ENCODE results near the gene SLCO3A1. TPM values are rescaled to one million over a fixed set of nuclear protein-coding genes. Genes with fewer than 3 reads are reported as not detected.
"Not testable (repeated sequence)": the region's sequence is repeated elsewhere in the genome, so short reads cannot be mapped to it uniquely, and the experiment has no call there.

SLCO3A1 gene
- total RNA-seq, 1 experiment from 2014 or later: 1.4 TPM

DNA sequence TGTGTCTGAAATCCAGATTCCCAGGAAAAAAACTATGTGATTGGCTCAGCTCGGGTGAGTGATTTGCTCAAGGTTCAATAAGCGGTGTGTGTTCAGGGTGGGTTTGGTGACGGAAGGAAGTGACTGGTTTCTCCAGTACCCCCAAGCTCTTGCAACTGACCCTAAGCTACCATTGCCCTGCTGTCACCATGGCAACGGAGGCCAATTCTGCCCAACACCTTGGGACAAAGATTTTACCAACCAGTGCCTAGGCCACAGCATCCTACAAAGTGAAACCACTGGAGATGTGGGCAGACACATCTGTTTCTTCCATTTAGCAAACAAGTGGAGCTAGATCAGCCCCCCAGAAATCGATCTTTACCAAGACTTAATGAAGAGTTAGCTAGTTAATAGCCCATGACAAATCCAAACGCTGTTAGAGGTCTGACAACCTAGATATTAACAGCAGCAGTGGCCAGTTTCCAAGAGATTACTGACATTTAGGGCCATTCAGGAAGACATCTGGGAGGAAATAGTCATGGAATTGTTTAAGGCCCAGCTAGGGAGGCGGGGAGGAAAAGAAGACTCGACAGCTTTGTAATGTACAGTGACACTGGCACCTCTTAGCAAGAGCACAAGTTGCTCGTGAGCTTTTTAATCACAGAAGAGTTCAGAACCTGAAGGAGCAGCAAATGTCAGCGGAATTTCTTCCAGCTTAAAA lies 195.9 kb downstream of the SLCO3A1 start:
- Histone ChIP-seq H3K36me3 (replicated peaks; ENCODE audit: control insufficient read depth, insufficient read depth, low read length) (no peaks in the 10 kb centered on the region), H3K27me3 (ENCODE audit: control insufficient read depth, insufficient read depth, low read length) (no peaks in the 10 kb centered on the region), H3K4me3 (ENCODE audit: insufficient read depth, low read depth, low read length) (no peak overlapping the region)
- DNase-seq: no peak

DNA sequence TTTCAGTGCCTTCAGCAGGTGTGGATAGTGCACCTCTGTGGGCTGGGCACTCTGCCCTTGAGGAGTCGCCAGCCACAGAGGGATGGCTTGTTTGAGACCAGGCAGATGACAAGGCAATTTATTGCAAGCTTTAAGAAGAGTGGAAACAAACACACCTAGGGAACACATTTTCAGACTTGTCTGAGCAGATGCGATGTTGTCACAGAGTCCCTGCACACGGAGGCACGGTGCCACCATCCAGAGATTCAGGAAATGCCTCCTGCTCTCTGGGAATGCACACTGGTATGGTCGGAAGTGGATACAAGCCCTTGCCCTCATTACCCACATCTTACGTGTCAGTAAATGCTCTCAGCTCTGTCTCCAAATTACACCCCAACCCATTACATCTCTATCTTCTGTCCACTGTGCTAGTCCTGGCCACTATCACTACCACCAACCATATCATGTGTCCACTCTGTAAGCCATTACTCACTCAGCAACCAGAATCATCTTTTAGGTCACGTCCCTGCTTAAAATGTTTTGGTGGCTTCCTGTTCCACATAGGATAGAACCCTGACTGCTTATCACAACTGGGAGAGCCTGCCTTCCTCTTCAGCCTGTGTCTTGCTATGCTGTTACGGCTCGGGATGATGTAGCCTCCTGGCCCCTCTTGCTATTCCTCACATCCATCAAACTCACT lies 196.9 kb downstream of the SLCO3A1 start:
- Histone ChIP-seq H3K36me3 (replicated peaks; ENCODE audit: control insufficient read depth, insufficient read depth, low read length) (no peaks in the 10 kb centered on the region), H3K27me3 (ENCODE audit: control insufficient read depth, insufficient read depth, low read length) (no peaks in the 10 kb centered on the region), H3K4me3 (ENCODE audit: insufficient read depth, low read depth, low read length) (no peak overlapping the region)
- no peak for DNase-seq

DNA sequence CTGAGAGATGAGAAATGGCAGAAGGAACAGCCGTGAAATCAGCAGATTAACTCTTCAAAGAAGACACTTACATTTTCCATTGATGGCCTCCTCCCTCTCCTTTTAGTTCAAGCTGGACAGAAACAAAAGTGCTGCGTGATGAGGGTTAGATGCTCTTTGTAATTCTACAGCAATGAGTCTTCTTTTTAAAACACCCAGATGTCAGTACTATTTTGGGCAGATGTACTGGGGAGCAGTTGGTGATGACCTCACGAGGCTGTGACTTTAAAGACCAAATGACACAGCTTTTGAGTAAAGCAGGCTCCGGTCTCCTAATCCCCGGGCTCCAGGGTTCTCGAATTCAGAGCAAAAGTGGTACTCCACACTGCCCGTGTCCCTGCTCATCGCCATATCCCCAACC lies 198.2 kb downstream of the SLCO3A1 start:
- Histone ChIP-seq H3K27me3 (ENCODE audit: control insufficient read depth, insufficient read depth, low read length) (no peaks in the 10 kb centered on the region), H3K4me3 (ENCODE audit: insufficient read depth, low read depth, low read length) (no peak overlapping the region), H3K36me3 (replicated peaks; ENCODE audit: control insufficient read depth, insufficient read depth, low read length) (no peaks in the 10 kb centered on the region)
- DNase-seq: no peak

DNA sequence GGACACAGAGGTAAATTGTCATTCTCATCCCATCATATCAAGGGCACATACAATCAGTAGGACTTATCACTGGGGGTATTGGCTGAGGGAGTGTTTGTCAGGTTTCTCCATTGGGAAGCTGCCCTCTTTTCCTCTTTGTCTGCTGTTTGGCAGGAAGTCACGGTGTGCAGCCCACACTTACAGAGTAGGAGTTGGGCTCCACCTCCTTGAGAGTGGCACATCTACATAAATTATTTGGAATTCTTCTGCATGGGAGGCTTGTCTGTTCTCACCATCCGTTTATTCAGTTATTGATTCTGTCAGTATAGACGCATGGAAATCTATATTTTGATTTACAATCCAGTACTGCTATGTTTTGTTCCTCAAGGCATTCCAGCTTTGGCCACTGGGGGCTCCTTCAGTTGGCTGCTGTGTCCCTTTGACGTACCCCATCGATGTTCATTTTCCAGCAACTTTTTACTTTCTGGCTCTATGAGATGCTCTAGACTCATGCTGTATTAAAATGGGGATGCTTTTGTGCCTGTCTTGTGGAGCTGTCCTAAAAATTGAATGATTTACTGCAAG lies 200.3 kb downstream of the SLCO3A1 start:
- Histone ChIP-seq H3K4me3 (ENCODE audit: insufficient read depth, low read depth, low read length) (no peak overlapping the region), H3K27me3 (ENCODE audit: control insufficient read depth, insufficient read depth, low read length) (no peaks in the 10 kb centered on the region), H3K36me3 (replicated peaks; ENCODE audit: control insufficient read depth, insufficient read depth, low read length) (no peaks in the 10 kb centered on the region)
- DNase-seq: no peak

DNA sequence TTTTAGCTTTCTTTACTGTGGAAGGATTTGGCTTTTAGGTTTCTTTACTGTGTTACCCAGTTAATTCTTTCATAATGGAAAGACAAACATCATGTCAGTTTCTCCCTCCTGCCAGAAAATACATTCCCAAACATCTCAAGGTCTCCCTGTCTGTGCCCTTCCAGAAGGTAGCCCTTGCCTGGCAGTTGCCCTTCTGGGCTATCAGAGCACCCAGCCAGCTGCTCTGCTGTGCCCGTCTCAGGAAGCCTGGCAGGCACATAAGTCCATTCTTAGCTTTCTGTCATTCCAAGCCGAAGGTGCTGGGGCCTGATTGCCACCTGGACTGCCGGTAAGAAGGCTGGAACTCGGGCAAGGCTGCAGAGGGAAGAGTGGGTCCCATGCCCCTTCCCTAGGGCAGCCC lies 203.4 kb downstream of the SLCO3A1 start:
- no peaks in the 10 kb centered on the region for H3K36me3 ChIP-seq (replicated peaks; ENCODE audit: control insufficient read depth, insufficient read depth, low read length)
- H3K4me3 ChIP-seq (ENCODE audit: insufficient read depth, low read depth, low read length): no peak overlapping the region
- no peaks in the 10 kb centered on the region for H3K27me3 ChIP-seq (ENCODE audit: control insufficient read depth, insufficient read depth, low read length)
- DNase-seq: no peak

DNA sequence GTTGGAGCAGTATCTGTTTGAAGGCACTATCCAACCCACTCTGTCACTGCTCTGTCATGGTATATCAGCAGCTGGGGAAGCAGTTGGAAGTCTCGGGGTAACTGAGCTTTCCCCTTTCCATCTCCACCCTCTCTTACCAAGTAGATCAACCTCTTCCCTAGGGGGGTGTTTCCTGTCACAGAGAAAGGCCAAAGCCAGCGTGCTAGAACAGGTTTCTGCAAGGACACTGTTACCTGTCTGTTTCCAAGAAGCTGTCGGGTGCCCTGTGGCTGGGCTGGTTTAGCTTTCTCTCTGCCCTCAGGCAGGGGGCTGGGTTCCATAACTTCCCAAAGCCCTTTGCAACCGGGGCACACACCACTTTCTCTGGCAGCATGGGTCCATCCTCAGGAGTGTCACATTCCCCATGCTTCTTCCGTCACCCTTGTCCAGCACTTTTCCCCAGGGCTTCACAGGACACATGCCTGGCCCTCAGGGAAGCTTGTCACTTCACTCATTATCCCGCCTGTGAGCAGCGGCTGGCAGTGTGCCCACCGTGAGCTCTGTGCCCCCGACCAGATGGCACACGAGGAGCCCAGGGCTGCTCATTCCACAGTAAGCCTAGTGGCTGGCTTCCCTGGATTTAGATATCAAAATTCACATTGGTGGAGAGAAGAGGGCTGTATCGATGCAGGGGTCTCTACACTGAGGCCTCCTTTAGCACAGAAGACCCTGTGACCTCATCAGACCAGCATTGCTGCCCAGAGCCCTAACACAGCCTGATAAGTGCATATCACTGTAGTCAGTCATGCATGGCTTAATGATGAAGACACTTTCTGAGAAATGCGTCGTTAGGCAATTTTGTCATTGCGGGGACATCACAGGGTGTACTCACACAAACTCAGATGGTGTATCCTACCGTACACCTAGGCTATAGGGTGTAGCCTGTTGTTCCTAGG lies 205.8 kb downstream of the SLCO3A1 start:
- DNase-seq: no peak
- H3K27me3 ChIP-seq (ENCODE audit: control insufficient read depth, insufficient read depth, low read length): no peaks in the 10 kb centered on the region
- H3K4me3 ChIP-seq (ENCODE audit: insufficient read depth, low read depth, low read length): no peak overlapping the region
- no peaks in the 10 kb centered on the region for H3K36me3 ChIP-seq (replicated peaks; ENCODE audit: control insufficient read depth, insufficient read depth, low read length)

DNA sequence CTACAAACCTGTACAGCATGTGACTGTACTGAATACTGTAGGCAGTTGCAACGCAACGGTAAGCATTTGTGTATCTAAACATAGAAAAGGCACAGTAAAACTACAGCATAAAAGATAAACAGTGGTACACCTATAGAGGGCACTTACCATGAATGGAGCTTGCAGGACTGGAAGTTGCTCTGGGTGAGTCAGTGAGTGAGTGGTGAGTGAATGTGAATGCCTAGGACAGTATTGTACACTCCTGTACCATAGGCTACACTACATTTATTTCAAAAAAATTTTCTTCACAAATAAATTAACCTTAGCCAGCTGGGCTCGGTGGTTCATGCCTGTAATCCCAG lies 206.4 kb downstream of the SLCO3A1 start:
- H3K4me3 ChIP-seq (ENCODE audit: insufficient read depth, low read depth, low read length); H3K36me3 ChIP-seq (replicated peaks; ENCODE audit: control insufficient read depth, insufficient read depth, low read length); DNase-seq; H3K27me3 ChIP-seq (ENCODE audit: control insufficient read depth, insufficient read depth, low read length): not testable (repeated sequence)

DNA sequence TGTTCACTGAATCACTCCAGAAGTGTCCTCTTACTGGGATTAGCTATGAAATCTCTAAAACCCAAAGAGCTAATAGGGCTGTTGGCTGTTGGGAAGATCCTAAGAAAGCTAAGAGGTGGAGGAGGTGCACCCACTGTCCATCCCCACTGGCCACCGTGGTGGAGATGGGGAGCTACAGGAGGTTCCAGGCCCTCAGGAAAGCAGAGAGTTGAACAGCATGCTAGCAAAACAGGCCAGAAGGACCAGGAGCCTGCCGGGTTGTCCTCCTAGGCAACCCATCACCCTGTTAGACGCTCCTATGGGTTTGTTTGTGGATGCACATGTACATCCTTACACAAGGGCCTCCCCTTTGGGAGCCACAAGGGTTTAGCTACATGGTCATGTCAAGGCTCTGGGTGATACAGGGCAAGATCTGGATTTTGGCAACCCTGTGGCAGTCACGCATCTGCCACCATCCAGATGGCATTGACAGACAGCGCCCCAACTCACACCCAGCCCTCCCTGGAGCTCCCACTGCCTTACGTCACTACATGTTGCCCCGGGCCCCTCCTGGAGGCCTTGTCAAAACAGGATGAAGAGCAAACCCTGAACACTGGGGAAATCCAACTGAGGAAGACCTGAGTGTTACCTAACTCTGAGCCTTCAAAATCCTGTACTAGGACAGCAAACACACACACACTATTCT lies 208.1 kb downstream of the SLCO3A1 start:
- Histone ChIP-seq H3K36me3 (replicated peaks; ENCODE audit: control insufficient read depth, insufficient read depth, low read length) (no peaks in the 10 kb centered on the region), H3K27me3 (ENCODE audit: control insufficient read depth, insufficient read depth, low read length) (no peaks in the 10 kb centered on the region), H3K4me3 (ENCODE audit: insufficient read depth, low read depth, low read length) (no peak overlapping the region)
- no peak for DNase-seq

DNA sequence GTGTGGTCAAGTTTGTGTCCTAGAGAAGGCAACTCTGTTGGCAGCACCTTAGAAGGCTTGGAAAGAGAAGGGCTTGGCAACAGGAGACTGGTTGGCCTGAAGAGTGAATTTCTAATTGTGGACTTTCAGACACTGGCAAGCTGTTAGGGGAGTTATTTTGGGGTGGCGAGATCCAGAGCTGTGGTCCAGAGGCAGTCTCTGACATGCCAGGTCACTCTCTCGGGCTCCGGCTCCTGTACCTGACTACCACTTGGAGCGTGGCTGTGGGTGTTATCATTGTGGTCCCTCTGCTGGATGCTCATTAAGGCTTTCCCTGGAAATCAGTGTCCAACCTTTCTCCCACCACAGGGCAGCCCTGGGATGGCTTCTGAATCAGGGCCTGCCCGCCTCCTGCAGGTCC lies 209.0 kb downstream of the SLCO3A1 start:
- no peak for DNase-seq
- no peaks in the 10 kb centered on the region for H3K27me3 ChIP-seq (ENCODE audit: control insufficient read depth, insufficient read depth, low read length)

DNA sequence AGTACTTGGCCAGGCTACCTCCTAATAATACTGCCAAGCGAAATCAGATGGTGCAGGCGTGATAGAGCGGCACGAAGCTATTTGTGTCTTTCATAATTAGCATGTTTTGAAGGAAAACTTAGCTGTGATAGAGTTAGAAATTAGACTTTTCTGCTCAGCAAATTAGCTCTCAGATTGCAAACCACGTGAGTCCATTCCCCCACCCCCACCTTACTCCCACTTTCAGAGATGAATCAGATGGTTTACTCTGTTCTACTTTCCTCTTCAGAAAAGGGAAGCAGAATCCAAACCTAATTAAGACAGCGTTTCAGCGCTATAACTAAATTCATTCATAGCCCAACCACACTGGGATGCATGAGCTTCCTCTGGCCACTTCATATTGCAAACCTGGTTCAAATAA lies 214.6 kb downstream of the SLCO3A1 start:
- H3K4me3 ChIP-seq (ENCODE audit: insufficient read depth, low read depth, low read length): no peak overlapping the region
- H3K36me3 ChIP-seq (replicated peaks; ENCODE audit: control insufficient read depth, insufficient read depth, low read length): no peaks in the 10 kb centered on the region
- DNase-seq: no peak
- no peaks in the 10 kb centered on the region for H3K27me3 ChIP-seq (ENCODE audit: control insufficient read depth, insufficient read depth, low read length)

More for the DNA sequence above, 209.0 kb downstream of the SLCO3A1 start:
- Histone ChIP-seq H3K4me3 (ENCODE audit: insufficient read depth, low read depth, low read length) (no peak overlapping the region), H3K36me3 (replicated peaks; ENCODE audit: control insufficient read depth, insufficient read depth, low read length) (no peaks in the 10 kb centered on the region)

DNA sequence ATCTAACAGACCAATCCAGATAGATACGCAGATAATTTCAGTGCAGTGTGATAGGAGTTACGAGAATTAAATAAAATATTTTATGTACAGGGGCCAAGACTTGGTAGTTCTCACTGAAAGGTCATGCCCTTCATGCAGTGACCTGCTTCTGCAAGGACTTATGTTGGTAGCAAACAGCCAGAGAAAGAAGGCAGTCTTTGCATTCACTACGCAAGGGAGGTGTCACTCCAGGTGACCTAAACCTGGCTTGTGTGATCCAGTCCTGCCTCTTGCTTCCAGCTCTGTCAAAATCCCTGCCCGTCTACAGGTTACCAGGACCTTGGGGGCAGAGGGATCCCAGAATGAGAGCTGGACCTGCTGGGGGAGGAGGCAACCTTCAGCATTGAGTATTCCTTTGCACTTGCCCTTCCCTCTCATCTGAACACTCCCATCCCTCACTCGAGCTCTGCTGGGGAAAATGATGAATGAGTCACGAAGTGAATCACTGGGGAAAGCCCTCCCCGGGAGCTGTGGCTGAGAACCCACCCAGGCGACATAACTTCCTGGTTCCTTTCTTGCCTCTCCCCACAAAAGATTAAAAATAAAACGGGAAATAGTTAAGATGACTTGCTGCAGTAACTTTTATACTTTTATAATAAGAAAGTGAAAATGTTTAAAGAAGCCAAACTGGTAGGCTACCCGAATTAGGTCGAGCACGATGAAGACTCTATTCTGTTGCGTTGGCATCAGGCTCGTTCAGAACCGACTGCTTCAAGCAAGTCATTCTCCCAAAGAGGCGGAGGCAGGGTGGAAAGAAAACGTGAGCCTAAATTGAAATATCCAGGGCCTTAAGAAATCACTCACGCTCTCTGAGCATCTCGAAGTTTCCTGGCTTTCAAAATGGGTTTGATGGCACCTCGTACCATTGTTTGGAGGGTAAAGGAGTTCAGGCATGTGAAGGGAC lies 216.1 kb downstream of the SLCO3A1 start:
- Histone ChIP-seq H3K36me3 (replicated peaks; ENCODE audit: control insufficient read depth, insufficient read depth, low read length) (no peaks in the 10 kb centered on the region), H3K4me3 (ENCODE audit: insufficient read depth, low read depth, low read length) (no peak overlapping the region), H3K27me3 (ENCODE audit: control insufficient read depth, insufficient read depth, low read length) (no peaks in the 10 kb centered on the region)
- DNase-seq: peak; percentile 38

DNA sequence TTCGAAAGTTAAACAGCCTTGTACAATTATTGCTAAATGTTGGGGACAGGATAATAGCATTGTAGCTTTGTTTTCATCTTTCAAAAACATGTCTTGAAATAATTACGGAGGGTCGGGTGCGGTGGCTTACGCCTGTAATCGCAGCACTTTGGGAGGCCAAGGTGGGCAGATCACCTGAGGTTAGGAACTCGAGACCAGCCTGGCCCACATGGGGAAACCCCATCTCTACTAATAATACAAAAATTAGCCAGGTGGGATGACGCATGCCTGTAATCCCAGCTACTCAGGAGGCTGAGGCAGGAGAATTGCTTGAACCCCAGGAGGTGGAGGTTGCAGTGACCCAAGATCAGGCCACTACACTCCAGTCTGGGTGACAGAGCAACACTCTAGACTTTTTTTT lies 216.7 kb downstream of the SLCO3A1 start:
- H3K4me3 ChIP-seq (ENCODE audit: insufficient read depth, low read depth, low read length); DNase-seq; H3K36me3 ChIP-seq (replicated peaks; ENCODE audit: control insufficient read depth, insufficient read depth, low read length); H3K27me3 ChIP-seq (ENCODE audit: control insufficient read depth, insufficient read depth, low read length): not testable (repeated sequence)

DNA sequence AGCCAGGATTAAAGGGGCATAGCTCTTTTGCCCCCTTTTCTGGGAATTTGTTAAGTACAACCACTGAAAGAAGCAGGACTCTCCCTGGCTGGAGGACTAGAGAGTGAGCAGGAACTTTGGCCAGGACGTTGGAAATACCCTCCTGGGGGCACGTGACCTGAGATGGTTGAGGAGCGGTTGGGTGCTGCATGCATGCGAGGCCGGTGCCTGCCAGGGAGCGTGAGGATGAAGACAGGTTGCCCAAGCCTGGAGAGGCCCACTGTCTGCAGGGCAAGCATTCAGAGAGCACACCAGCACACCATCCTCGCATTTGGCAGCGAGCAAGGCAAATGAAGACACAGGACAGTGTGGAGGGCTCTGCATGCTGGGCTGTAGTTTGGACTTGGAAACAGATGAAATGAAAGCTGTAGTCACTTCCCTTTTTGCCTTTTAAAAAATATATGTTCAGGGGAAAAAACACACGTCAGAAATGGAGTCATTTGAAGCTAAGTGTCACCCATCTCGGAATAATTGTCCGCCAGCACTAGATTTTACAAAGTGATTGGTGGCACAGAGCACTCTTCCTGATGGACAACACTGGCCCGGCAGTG lies 217.6 kb downstream of the SLCO3A1 start:
- Histone ChIP-seq H3K4me3 (ENCODE audit: insufficient read depth, low read depth, low read length) (no peak overlapping the region), H3K36me3 (replicated peaks; ENCODE audit: control insufficient read depth, insufficient read depth, low read length) (no peaks in the 10 kb centered on the region), H3K27me3 (ENCODE audit: control insufficient read depth, insufficient read depth, low read length) (no peaks in the 10 kb centered on the region)
- DNase-seq: no peak
